ENCODE results near the gene GALNT8. TPM values are rescaled to one million over a fixed set of nuclear protein-coding genes. Genes with fewer than 3 reads are reported as not detected.

GALNT8 gene
- total RNA-seq, 2 experiments from 2014 or later = 0.08 TPM; not detected in 1

GRCh38 chr12:4820971-4821370 lies 100.8 kb downstream of the GALNT8 start:
- Mint-ChIP-seq H3K36me3 (peaks cover 1% of the 10 kb centered on the region), H3K4me3 (no peak overlapping the region), H3K4me1 (peaks cover 13% of the 10 kb centered on the region), H3K27me3 (peaks cover 8% of the 10 kb centered on the region), H3K9me3 (peaks cover 1% of the 10 kb centered on the region), H3K27ac (no peak overlapping the region)
- DNase-seq = no peak

Other genes starting within 250 kb of the GALNT8 start
- gene RAD51AP1, start 181.5 kb upstream of the GALNT8 start, total RNA-seq = 10 to 100 TPM; 52.4 to 52.7 TPM
- 10 to 100 TPM; 38.1 to 40.1 TPM for gene DYRK4, start 158.2 kb upstream of the GALNT8 start, total RNA-seq
- 1 to 10 TPM; 2.1 to 2.7 TPM for gene AKAP3, start 71.3 kb upstream of the GALNT8 start, total RNA-seq
- gene NDUFA9, start 71.3 kb upstream of the GALNT8 start, total RNA-seq = 100 to 1,000 TPM; 148 to 150 TPM
- gene KCNA1, start 189.5 kb downstream of the GALNT8 start, total RNA-seq = under 1 TPM; 0.04 TPM